Measurements from ENCODE around the gene DDHD1. TPM values are rescaled to one million over a fixed set of nuclear protein-coding genes. Genes with fewer than 3 reads are reported as not detected.
A peak's percentile ranks its signal among the peaks of the same experiment; 100 is the strongest.

Gene DDHD1
- total RNA-seq, 1 experiment from 2014 or later, result 15.7 TPM

GRCh38 chr14:53010193-53011040 is 142.7 kb downstream of the DDHD1 start:
- H3K27me3 Mint-ChIP-seq (ENCODE audit: low read depth), result no peaks in the 10 kb centered on the region
- Histone ChIP-seq H2BK20ac (ENCODE audit: low read depth, low read length, poor library complexity, severe bottlenecking) (no peak overlapping the region), H2BK15ac (ENCODE audit: low read depth, low read length) (no peak overlapping the region), H3K27me3 (ENCODE audit: insufficient read depth, low read length) (no peaks in the 10 kb centered on the region), H3K23me2 (ENCODE audit: insufficient read length, low read depth, low read length, poor library complexity, severe bottlenecking) (no peaks in the 10 kb centered on the region), H3K4ac (ENCODE audit: low read depth, low read length) (no peak overlapping the region), H4K8ac (replicated peaks; ENCODE audit: insufficient read length, low read depth, low read length) (no peak overlapping the region), H3K27ac (ENCODE audit: insufficient read length, low read depth, low read length) (no peak overlapping the region), H3K79me2 (ENCODE audit: insufficient read depth, low read length) (no peaks in the 10 kb centered on the region), H3K9me3 (ENCODE audit: control insufficient read depth, low read depth, low read length) (no peaks in the 10 kb centered on the region), H4K5ac (ENCODE audit: insufficient read length, low read depth, low read length) (no peak overlapping the region), H3K23ac (ENCODE audit: insufficient read length, low read depth, low read length) (no peak overlapping the region), H2AFZ (ENCODE audit: low read length) (no peak overlapping the region), H4K20me1 (ENCODE audit: control insufficient read depth, insufficient read depth, insufficient read length) (no peaks in the 10 kb centered on the region), H3K4me2 (ENCODE audit: insufficient read depth, insufficient read length, low read length) (no peak overlapping the region), H3K56ac (ENCODE audit: insufficient read length, low read depth, low read length) (no peak overlapping the region), H2BK12ac (ENCODE audit: insufficient read length, low read depth, low read length) (no peak overlapping the region), H3K18ac (ENCODE audit: insufficient read length, low read depth, low read length) (no peak overlapping the region), H3K4me1 (ENCODE audit: insufficient read depth, low read length) (no peaks in the 10 kb centered on the region; the same call in 1 of the 2 replicates), H2BK120ac (ENCODE audit: low read depth, low read length, poor library complexity, severe bottlenecking) (no peak overlapping the region), H2AK5ac (ENCODE audit: insufficient read length, low read length) (no peak overlapping the region), H2BK5ac (ENCODE audit: insufficient read length, low read length) (no peak overlapping the region), H3K14ac (ENCODE audit: insufficient read depth, low read length) (no peak overlapping the region), H3T11ph (ENCODE audit: low read length) (no peak overlapping the region), H3K79me1 (ENCODE audit: insufficient read depth, low read depth, low read length, poor library complexity, severe bottlenecking) (no peaks in the 10 kb centered on the region), H3K9ac (ENCODE audit: extremely low read depth, insufficient read length, low read length) (no peak overlapping the region), H4K91ac (ENCODE audit: insufficient read length, low read depth, low read length) (no peak overlapping the region)
- peaks cover 1 to 2% of the 10 kb centered on the region in 2 experiments; a peak in 3 of 5 replicates for H3K9me3 Mint-ChIP-seq
- TF ChIP-seq, protein P1, sequence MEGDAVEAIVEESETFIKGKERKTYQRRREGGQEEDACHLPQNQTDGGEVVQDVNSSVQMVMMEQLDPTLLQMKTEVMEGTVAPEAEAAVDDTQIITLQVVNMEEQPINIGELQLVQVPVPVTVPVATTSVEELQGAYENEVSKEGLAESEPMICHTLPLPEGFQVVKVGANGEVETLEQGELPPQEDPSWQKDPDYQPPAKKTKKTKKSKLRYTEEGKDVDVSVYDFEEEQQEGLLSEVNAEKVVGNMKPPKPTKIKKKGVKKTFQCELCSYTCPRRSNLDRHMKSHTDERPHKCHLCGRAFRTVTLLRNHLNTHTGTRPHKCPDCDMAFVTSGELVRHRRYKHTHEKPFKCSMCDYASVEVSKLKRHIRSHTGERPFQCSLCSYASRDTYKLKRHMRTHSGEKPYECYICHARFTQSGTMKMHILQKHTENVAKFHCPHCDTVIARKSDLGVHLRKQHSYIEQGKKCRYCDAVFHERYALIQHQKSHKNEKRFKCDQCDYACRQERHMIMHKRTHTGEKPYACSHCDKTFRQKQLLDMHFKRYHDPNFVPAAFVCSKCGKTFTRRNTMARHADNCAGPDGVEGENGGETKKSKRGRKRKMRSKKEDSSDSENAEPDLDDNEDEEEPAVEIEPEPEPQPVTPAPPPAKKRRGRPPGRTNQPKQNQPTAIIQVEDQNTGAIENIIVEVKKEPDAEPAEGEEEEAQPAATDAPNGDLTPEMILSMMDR (conservative IDR thresholded peaks at IDR 0.05), result no peak
- H3K36me3 Mint-ChIP-seq (ENCODE audit: insufficient read depth in 1 of 3, low read depth in 3 of 3), result peaks cover 0 to 7% (median 2%) of the 10 kb centered on the region in 3 experiments; a peak in 4 of 7 replicates
- peak overlapping the region in 2 of 3 experiments; percentile 19 to 32; a peak in 3 of 7 replicates for H3K27ac Mint-ChIP-seq
- H3K4me1 Mint-ChIP-seq, result peaks cover 30 to 32% of the 10 kb centered on the region in 2 experiments
- DNase-seq, result no peak
- WGBS (ENCODE audit: extremely low coverage, insufficient read length, low lambda C conversion rate), result no CpG with 5 or more reads among the region's 3 CpGs
- H3K4me3 Mint-ChIP-seq, result no peak overlapping the region
